GM12892 (cell line): ENCODE results near the gene IP6K2.
"Not testable (repeated sequence)": the region's sequence is repeated elsewhere in the genome, so short reads cannot be mapped to it uniquely, and the experiment has no call there.

ENCODE experiments used
- POLR2A ChIP-seq: IDR thresholded peaks from 2 replicates; pipeline ENCODE4 v1.6.1; 2011; ENCODE audit warnings: low read depth, low read length, control low read depth
- POLR2AphosphoS5 ChIP-seq: IDR thresholded peaks from 2 replicates; pipeline ENCODE4 v1.6.1; 2011; ENCODE audit warnings: low read depth, low read length, control low read depth
- TAF1 ChIP-seq: IDR thresholded peaks from 2 replicates; pipeline ENCODE4 v1.6.1; 2011; ENCODE audit warnings: low read depth, mild to moderate bottlenecking, control low read depth, low read length, borderline replicate concordance

DNA sequence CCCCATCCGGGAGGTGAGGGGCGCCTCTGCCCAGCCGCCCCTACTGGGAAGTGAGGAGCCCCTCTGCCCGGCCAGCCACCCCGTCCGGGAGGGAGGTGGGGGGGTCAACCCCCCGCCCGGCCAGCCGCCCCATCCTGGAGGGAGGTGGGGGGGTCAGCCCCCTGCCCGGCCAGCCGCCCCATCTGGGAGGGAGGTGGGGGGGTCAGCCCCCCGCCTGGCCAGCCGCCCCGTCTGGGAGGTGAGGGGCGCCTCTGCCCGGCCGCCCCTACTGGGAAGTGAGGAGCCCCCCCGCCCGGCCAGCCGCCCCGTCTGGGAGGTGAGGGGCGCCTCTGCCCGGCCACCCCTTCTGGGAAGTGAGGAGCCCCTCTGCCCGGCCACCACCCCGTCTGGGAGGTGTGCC, 17.5 kb upstream of the IP6K2 start:
- TF ChIP-seq POLR2A, POLR2AphosphoS5, TAF1: not testable (repeated sequence)
